Stimulated activated naive CD8-positive, alpha-beta T cell treated with anti-CD3 and anti-CD28 coated beads, Interleukin-15, Interleukin-2, amounts not matched to agents 100 ng/mL and 50 ng/mL, for 24 hours (primary cell): ENCODE results near the gene MTHFD1.
"Not testable (repeated sequence)": the region's sequence is repeated elsewhere in the genome, so short reads cannot be mapped to it uniquely, and the experiment has no call there.

Experiments
- H3K27ac Mint-ChIP-seq: one replicate; pipeline ENCODE4 v1.8.0; 2021; ENCODE audit warnings: mild to moderate bottlenecking, mixed read lengths
- H3K27me3 Mint-ChIP-seq: one replicate; pipeline ENCODE4 v1.8.0; 2021; ENCODE audit warnings: mixed read lengths
- H3K36me3 Mint-ChIP-seq: one replicate; pipeline ENCODE4 v1.8.0; 2021; ENCODE audit warnings: low read depth, mixed read lengths
- H3K4me1 Mint-ChIP-seq: one replicate; pipeline ENCODE4 v1.8.0; 2021; ENCODE audit warnings: low read depth, mixed read lengths
- H3K4me3 Mint-ChIP-seq: one replicate; pipeline ENCODE4 v1.8.0; 2021; ENCODE audit warnings: mild to moderate bottlenecking, mixed read lengths
- H3K9me3 Mint-ChIP-seq: one replicate; pipeline ENCODE4 v1.8.0; 2021; ENCODE audit warnings: mixed read lengths

Gene MTHFD1

DNA sequence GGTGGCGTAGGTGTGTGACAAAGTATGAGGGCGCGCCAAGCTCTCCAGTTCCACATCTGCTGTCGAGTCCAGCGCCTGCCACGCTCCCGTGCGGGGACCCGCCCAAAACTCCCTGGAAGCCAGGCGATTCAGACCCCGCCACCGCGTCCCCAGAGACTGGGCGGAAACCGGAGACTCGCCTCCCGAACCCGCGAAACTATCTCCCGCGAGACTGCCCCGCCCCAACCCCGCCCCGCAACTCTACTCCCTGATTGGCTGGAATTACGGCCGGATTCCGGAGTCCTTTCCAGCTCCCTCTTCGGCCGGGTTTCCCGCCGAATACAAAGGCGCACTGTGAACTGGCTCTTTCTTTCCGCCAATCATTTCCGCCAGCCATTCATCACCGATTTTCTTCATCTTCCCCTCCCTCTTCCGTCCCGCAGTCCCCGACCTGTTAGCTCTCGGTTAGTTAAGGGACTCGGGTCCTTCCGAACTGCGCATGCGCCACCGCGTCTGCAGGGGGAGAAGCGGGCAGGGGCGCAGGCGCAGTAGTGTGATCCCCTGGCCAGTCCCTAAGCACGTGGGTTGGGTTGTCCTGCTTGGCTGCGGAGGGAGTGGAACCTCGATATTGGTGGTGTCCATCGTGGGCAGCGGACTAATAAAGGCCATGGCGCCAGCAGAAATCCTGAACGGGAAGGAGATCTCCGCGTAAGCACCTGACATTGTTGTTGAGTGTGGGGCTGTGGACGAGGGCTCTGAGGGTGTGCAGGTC, at the start of gene MTHFD1:
TSS of gene MTHFD1 (plus strand) at position 572 of the 751 bp plus-strand sequence. CDS start at position 647, 75 bp downstream.
- peak within 1 kb of the TSS; percentile 94 for H3K4me3 Mint-ChIP-seq
- no peaks in the 10 kb centered on the region for H3K27me3 Mint-ChIP-seq
- H3K36me3 Mint-ChIP-seq: peaks cover 42% of the 10 kb centered on the region
- no peaks in the 10 kb centered on the region for H3K9me3 Mint-ChIP-seq
- H3K27ac Mint-ChIP-seq: peak within 1 kb of the TSS; percentile 98
- peaks cover 42% of the 10 kb centered on the region for H3K4me1 Mint-ChIP-seq

DNA sequence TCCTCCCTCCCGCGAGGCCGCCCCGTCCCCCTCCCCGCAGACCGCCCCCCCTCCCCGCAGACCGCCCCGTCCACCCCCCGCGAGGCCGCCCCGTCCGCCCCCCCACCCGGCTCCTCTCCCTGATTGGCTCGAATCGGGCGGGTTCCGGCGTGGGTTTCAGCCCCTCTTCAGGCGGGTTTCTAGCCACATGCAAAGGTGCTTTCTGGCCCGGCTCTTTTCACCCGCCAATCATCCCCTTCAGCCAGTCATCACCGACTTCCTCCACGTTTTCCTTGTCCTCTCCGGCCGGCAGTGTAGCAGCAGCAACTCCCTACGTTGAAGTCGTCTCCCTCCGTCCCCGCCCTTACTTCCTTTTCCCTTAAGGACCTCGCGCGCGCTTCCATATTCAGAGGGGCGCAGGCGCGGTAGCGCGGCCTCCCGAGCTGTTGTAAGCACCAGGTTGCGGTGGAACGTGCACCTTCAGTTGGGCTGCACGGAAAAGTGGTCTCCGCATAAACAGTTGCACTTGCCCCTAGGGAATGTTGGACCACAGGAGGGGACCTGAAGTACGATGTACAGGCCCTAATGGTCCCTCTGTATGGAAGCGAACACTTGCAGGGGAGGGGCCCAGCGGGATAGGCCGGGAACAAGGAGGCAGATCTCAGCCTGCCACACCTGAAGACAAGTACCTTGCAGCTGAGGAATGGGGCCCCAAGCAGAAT, 49.4 kb upstream of the MTHFD1 start:
- Mint-ChIP-seq H3K9me3 (peaks cover 7% of the 10 kb centered on the region), H3K27ac (peak overlapping the region; percentile 97), H3K4me1 (peaks cover 27% of the 10 kb centered on the region), H3K27me3 (no peaks in the 10 kb centered on the region), H3K4me3 (peak overlapping the region; percentile 95), H3K36me3 (peaks cover 8% of the 10 kb centered on the region)

DNA sequence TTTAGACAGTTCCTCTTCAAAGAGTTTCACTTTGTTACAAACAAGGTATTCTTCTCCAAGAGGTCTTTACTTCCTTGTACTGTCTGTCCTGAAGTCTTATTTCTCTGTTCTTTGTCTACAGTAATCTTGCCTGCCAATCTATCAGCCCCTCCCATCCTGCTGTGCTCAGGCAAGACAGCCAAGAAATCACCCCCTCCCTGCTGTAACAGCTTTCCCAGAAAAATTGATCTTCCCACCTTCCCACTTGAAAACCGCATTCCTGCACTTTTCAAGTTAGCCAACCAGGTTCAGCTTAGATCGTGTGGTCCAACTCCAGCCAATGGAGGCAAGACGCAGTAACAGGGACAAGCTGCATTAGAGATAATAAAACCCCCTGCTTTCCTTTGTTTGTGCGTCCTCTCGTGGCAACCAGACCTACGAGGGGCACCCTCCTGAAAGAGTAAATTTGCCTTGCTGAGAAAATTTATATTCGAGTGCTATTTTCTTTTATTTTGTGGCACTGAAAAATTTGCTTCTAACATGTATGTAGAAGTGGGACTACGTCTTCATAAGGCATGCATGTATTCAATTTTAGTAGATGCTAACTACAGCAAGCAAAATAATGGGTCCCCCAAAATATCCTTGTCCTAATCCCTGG, 47.5 kb upstream of the MTHFD1 start:
- Mint-ChIP-seq H3K27ac (no peak overlapping the region), H3K9me3 (peaks cover 7% of the 10 kb centered on the region), H3K36me3 (peaks cover 5% of the 10 kb centered on the region), H3K27me3 (no peaks in the 10 kb centered on the region), H3K4me1 (peaks cover 27% of the 10 kb centered on the region), H3K4me3 (no peak overlapping the region)

DNA sequence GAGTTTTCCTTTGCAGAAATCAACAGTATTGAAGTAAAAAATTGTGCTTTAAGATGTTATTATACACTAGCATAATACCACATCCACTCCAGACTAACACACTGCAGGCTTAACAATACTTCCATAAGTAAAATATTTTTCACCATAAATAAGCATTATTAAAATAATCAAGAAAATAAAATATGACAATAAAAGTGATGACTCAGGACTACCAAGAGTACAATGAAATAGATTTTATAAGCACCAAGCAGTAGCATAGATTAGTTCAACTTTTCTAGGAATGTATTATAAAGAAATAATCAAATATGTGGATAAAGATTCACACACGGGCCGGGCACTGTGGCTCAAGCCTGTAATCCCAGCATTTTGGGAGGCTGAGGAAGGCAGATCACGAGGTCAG, 40.4 kb upstream of the MTHFD1 start:
- Mint-ChIP-seq H3K27me3 (no peaks in the 10 kb centered on the region), H3K9me3 (no peaks in the 10 kb centered on the region), H3K4me1 (no peaks in the 10 kb centered on the region), H3K36me3 (no peaks in the 10 kb centered on the region), H3K27ac (no peak overlapping the region), H3K4me3 (no peak overlapping the region)

DNA sequence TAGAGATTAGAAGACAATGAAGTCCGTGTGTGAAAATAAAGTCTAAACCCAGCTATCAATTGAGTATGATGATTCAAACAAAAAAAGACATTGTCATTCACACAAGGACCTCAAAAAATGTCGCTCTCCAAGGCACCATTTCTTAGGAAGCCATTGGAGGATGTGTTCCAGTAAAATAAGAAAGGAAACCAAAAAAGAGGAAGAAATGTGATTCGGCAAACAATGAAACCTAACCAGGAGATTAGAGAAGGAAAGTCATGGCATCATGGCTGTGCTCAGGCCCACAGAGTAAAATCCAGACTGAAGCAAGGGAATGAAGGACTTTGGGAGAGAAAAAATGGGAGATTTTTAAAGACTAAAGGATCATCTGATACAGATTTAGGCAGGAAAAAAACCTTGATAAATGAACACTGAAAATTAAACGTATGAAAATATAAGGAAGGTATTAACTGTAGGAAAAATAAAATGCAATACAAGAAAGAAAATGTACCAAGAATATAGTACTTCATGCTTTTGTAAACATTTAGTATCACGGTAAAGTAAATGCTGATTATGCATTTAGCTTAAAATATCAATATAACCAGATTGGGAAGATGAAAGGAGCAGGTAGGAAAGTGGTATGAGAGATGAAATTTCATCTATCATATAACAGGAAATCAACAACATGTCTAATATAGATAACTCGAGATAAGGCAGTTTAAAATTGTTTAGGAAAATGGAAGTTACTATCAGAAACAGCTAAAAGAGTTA, 38.2 kb upstream of the MTHFD1 start:
- no peak overlapping the region for H3K4me3 Mint-ChIP-seq
- H3K27ac Mint-ChIP-seq: no peak overlapping the region
- H3K9me3 Mint-ChIP-seq: no peaks in the 10 kb centered on the region
- H3K36me3 Mint-ChIP-seq: no peaks in the 10 kb centered on the region
- no peaks in the 10 kb centered on the region for H3K27me3 Mint-ChIP-seq
- no peaks in the 10 kb centered on the region for H3K4me1 Mint-ChIP-seq

DNA sequence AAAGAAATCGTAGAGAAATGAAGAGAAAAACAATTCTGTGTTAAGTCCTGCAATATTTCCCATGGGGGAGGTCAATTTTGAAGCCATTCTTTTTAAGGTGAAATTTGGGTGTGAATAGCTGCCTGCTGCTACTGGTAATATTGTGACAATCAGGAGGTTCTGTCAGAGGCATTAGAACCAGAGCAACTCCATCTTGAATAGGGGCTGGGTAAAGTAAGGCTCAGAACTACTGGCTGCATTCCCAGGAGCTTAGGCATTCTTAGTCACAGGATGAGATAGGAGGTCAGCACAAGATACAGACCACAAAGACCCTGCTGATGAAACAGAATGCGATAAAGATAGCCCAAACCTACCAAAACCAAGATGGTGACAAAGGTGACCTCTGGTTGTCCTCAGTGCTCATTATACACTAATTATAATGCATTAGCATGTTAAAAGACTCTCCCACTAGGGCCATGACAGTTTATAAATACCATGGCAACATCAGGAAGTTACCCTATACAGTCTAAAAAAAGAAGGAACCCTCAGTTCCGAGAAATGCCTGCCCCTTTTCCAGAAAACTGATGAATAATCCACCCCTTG, 24.8 kb upstream of the MTHFD1 start:
- Mint-ChIP-seq H3K27ac (no peak overlapping the region), H3K36me3 (no peaks in the 10 kb centered on the region), H3K9me3 (no peaks in the 10 kb centered on the region), H3K27me3 (no peaks in the 10 kb centered on the region), H3K4me3 (no peak overlapping the region), H3K4me1 (no peaks in the 10 kb centered on the region)

DNA sequence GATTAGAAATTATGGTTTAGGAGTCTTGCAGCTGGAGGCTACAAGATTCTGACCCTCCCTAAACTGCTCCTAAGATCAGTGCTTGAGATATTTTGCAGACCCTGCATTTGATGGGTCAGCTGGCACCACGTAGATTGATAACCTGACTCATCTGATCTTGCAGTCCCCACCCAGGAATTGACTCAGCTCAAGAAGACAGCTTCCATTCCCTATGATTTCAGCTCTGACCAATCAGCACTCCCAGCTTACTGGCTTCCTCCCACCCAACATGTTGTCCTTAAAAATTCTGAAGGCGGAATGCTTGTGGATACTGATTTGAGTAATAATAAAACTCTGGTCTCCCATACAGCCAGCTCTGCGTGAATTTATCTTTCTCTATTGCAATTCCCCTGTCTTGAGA, 23.2 kb upstream of the MTHFD1 start:
- Mint-ChIP-seq H3K9me3 (no peaks in the 10 kb centered on the region), H3K4me3 (no peak overlapping the region), H3K36me3 (no peaks in the 10 kb centered on the region), H3K4me1 (no peaks in the 10 kb centered on the region), H3K27me3 (no peaks in the 10 kb centered on the region), H3K27ac (no peak overlapping the region)

DNA sequence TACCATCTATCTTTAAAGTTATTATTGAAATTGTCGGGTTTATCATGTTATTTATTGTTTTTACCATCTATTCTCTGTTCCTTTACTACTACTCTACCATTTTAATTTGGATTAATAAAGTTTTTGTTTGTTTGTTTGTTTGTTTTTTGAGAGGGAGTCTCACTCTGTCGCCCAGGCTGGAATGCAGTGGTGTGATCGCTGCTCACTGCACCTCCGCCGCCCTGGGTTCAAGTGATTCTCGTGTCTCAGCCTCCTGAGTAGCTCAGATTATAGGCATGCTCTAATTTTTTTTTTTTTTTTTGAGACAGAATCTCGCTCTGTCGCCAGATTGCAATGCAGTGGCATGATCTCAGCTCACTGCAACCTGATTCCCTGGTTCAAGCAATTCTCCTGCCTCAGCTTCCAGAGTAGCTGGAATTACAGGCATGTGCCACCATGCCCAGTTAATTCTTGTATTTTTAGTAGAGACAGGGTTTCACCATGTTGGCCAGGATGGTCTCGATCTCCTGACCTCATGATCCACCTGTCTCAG, 22.7 kb upstream of the MTHFD1 start:
- not testable (repeated sequence) for H3K27me3 Mint-ChIP-seq, H3K27ac Mint-ChIP-seq, H3K9me3 Mint-ChIP-seq, H3K4me1 Mint-ChIP-seq, H3K36me3 Mint-ChIP-seq, H3K4me3 Mint-ChIP-seq

DNA sequence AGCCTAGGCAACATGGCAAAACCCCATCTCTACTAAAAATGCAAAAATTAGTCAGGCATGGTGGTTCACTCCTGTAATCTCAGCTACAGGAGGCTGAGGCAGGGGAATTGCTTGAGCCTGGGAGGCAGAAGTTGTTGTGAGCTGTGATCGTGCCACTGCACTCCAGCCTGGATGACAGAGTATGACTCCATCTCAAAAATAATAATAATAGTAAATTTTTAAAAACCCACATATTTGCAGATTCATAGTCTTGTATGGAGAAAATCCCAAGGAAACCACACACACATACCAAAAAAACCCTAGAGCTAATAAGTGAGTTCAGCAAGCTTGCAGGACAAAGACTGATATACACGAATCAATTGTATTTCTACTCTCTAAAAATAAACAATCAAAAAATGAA, 19.0 kb upstream of the MTHFD1 start:
- H3K27me3 Mint-ChIP-seq: no peaks in the 10 kb centered on the region
- no peaks in the 10 kb centered on the region for H3K4me1 Mint-ChIP-seq
- H3K9me3 Mint-ChIP-seq: no peaks in the 10 kb centered on the region
- H3K36me3 Mint-ChIP-seq: no peaks in the 10 kb centered on the region
- H3K27ac Mint-ChIP-seq: no peak overlapping the region
- no peak overlapping the region for H3K4me3 Mint-ChIP-seq

DNA sequence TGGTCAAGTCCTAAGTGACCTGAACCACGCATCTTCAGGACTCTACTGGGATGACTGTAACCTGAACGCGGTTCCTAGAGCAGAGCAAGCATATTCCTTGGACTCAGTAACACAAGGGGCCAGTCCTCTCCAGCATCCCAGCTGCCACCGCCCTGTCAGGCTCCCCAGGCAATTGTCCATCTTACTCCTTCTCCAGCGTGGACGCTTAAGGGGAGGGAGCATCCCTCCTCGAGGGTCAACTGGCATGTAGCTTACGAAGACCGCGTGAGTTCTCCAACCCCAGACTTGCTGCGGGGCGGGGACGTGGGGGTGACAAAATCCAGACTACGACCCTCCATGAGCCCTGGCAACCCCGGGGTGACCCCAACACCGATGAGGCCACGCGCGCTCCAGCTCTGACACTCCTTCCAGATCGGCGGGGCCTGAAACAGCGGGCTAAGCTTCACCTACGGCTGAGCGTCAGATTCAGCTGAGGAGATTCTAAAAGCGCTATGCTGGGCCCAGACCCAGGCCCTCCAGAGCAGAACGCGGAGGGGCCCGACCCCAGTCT, 846 bp upstream of the MTHFD1 start:
- Mint-ChIP-seq H3K4me1 (peaks cover 40% of the 10 kb centered on the region), H3K27ac (peak overlapping the region; percentile 98), H3K9me3 (no peaks in the 10 kb centered on the region), H3K36me3 (peaks cover 36% of the 10 kb centered on the region), H3K27me3 (no peaks in the 10 kb centered on the region), H3K4me3 (peak overlapping the region; percentile 94)

DNA sequence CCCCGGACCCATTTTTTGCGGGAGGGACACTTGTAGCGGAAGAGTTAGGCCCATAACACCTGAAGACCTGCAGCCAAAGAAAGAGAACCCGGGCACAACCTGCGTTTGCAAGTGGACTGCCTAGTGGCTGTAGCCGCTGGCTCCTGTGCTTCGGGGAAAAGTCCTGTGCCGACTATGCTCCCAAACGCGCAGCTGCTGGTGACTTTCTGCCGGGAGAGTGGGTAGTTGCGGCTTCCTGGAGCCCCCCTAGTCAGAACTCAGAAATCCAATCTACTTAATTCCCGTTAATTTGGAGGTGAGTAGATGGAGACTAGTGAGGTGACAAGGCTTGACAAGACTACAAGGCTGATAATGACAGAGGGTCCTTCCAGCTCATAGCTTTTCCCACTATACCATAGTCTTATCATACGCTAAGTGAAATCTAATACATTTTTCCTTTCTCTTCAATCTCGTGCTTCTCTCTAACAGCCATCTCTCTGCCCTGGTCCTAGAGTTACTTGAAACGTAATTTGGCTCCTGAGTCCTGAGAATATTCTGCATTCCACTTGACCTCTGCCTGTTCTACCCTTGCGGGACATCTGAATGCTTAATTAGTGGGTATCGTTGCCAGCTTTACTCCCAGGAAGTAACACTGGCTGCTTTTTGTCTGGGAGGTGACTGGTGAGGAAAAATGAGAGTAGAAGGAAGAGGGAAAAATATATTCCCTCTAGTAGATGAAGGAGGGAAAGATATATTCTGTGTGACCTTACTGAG, 556 bp downstream of the MTHFD1 start:
- H3K4me3 Mint-ChIP-seq: peak overlapping the region; percentile 94
- H3K27me3 Mint-ChIP-seq: no peaks in the 10 kb centered on the region
- peaks cover 47% of the 10 kb centered on the region for H3K4me1 Mint-ChIP-seq

DNA sequence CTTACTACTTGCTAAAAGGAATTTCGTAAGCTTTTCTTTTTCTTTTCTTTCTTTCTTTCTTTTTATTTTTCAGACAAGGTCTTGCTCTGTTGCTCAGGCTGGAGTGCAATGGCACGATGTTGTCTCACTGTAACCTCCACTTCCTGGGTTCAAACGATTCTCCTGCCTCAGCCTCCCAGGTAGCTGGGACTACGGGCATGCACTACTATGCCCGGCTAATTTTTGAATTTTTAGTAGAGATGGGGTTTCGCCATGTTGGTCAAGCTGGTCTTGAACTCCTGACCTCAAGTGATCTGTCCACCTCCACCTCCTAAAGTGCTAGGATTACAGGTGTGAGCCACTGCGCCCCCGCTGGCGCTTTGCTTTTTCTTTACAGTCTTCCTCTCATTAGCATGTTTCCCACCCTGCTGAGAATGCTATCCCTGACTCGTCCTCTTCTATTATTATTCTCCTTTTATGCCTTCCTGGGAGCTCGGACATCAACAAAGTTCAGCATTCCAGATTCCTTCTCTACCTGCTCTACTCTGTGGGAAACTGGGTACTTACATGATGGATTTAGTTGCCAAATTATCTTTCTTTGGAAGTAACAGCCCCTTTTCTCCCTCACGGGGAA, 3.1 kb downstream of the MTHFD1 start:
- peaks cover 53% of the 10 kb centered on the region for H3K4me1 Mint-ChIP-seq
- peak overlapping the region; percentile 28 for H3K4me3 Mint-ChIP-seq
- no peaks in the 10 kb centered on the region for H3K27me3 Mint-ChIP-seq
- peak overlapping the region; percentile 26 for H3K27ac Mint-ChIP-seq
- H3K9me3 Mint-ChIP-seq: no peaks in the 10 kb centered on the region
- peaks cover 66% of the 10 kb centered on the region for H3K36me3 Mint-ChIP-seq

More for the DNA sequence above, 556 bp downstream of the MTHFD1 start:
- peak overlapping the region; percentile 98 for H3K27ac Mint-ChIP-seq
- H3K9me3 Mint-ChIP-seq: no peaks in the 10 kb centered on the region
- H3K36me3 Mint-ChIP-seq: peaks cover 50% of the 10 kb centered on the region

DNA sequence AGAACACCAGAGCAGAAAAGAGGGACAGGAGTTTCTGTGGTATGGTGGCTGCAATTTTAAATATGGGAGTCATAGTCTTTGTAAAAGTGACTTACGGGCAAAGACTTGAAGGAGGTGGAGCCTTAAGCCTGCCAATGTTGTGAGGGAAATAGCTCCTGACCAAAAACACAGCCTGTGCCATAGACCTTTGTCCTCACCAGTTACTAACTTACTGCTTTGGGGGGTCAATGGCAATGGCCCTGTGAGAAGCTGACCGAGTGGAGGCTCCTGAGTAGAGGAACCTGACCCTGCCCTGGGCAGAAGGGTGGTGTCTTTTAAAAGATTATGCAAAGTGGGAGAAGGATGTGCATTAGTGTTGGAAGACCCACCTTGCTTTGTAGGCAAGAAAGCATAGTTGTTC, 3.8 kb downstream of the MTHFD1 start:
- H3K9me3 Mint-ChIP-seq: no peaks in the 10 kb centered on the region
- H3K4me3 Mint-ChIP-seq: no peak overlapping the region
- peaks cover 66% of the 10 kb centered on the region for H3K36me3 Mint-ChIP-seq
- H3K4me1 Mint-ChIP-seq: peaks cover 50% of the 10 kb centered on the region
- H3K27ac Mint-ChIP-seq: no peak overlapping the region
- H3K27me3 Mint-ChIP-seq: no peaks in the 10 kb centered on the region
